Sigmoid colon (tissue), 4 donors: Measurements from ENCODE around the gene PCDH10.

ENCODE experiments used
- CTCF ChIP-seq, 4 experiments: fragments of 450-650 bp in 3 of 4; fragments of 200-600 bp in 1 of 4; IDR thresholded peaks; one replicate each; pipeline ENCODE4 v1.5.1; 2016 to 2019; ENCODE audit warnings: antibody characterized with exemption in 4 of 4, mild to moderate bottlenecking in 3 of 4, moderate library complexity in 2 of 4
- POLR2A ChIP-seq, 2 donors: fragments of 450-650 bp; IDR thresholded peaks; one replicate each; pipeline ENCODE4 v1.6.1; 2016; ENCODE audit warnings: antibody characterized with exemption in 2 of 2, mild to moderate bottlenecking in 2 of 2, moderate library complexity in 2 of 2
- POLR2AphosphoS5 ChIP-seq, 4 donors: sonication (generic); formaldehyde crosslinking; IDR thresholded peaks; one replicate each; pipeline ENCODE4 v1.6.1; 2017; ENCODE audit warnings: antibody characterized with exemption in 4 of 4

- no peak for TF ChIP-seq CTCF (IDR thresholded peaks at IDR 0.05)
- TF ChIP-seq POLR2A (IDR thresholded peaks at IDR 0.05), result no peak
- TF ChIP-seq POLR2AphosphoS5 (IDR thresholded peaks at IDR 0.05), result no peak
These were observed 37.1 kb downstream of the PCDH10 start for GRCh38 chr4:133186210-133186609.
